Testis (tissue), 3 donors: ENCODE measurements around the gene CCDC70. TPM values are rescaled to one million over a fixed set of nuclear protein-coding genes. Genes with fewer than 3 reads are reported as not detected.
A peak's percentile ranks its signal among the peaks of the same experiment; 100 is the strongest.

Source experiments
- DNase-seq: peaks from one replicate; pipeline ENCODE4 v3.0.0-alpha.2; 2019
- H3K27ac ChIP-seq, 2 donors: fragments of 200-600 bp; sonication (generic); one replicate each; pipeline ENCODE4 v1.5.1; 2019
- H3K27me3 ChIP-seq: fragments of 200-600 bp; sonication (generic); one replicate; pipeline ENCODE4 v1.5.1; 2019
- H3K36me3 ChIP-seq: fragments of 200-600 bp; sonication (generic); one replicate; pipeline ENCODE4 v1.5.1; 2017; ENCODE audit warnings: low read depth; ENCODE audit errors: missing control alignments
- H3K4me1 ChIP-seq: fragments of 200-600 bp; sonication (generic); one replicate; pipeline ENCODE4 v1.5.1; 2019
- H3K4me3 ChIP-seq, 2 donors: fragments of 200-600 bp; sonication (generic); one replicate each; pipeline ENCODE4 v1.5.1; 2017 to 2019
- H3K9me3 ChIP-seq: fragments of 200-600 bp; sonication (generic); one replicate; pipeline ENCODE4 v1.5.1; 2017
- POLR2A ChIP-seq: fragments of 450-650 bp; IDR thresholded peaks from one replicate; pipeline ENCODE4 v1.6.1; 2017; ENCODE audit warnings: antibody characterized with exemption, mild to moderate bottlenecking, moderate library complexity
- WGBS, 2 donors: methylation state at CpG; one replicate each; pipeline ENCODE4 v1.1.5; 2018; 5-methylcytosine and 5-hydroxymethylcytosine counted together
- intact Hi-C: fragments of 100-400 bp; cut with DNase I; formaldehyde crosslinking; loops from one replicate; pipeline ENCODE4 v1.15.1; 2023; ENCODE audit warnings: low total_unique reads
- polyA plus RNA-seq: library from polyadenylated mRNA; stranded (reverse); fragments of 350-450 nt; fragmentation: Illumina TruSeq; extraction: RNeasy Lipid Tissue Mini Kit (QIAGEN cat#74804); gene quantifications from one replicate; pipeline ENCODE4 v1.2.3, GENCODE V29; 2014; ENCODE audit warnings: low read depth, low replicate concordance; ENCODE audit not compliant: insufficient read depth
- total RNA-seq, 2 donors: library from RNA; depleted of rRNA; stranded (reverse); fragments of >200 nt; gene quantifications; one replicate each; pipeline ENCODE4 v1.2.3, GENCODE V29; 2016
- TF ChIP-seq, protein P1 (sequence below), 3 experiments: fragments of 450-650 bp in 2 of 3; fragments of 200-600 bp in 1 of 3; sonication (generic) in 1 of 3; IDR thresholded peaks; one replicate each; pipeline ENCODE4 v1.5.1; 2016 to 2019; ENCODE audit warnings: antibody characterized with exemption in 3 of 3, mild to moderate bottlenecking in 2 of 3, moderate library complexity in 1 of 3

The CCDC70 gene
- total and polyA plus RNA-seq, 3 donors from 2014 or later, result 35.7 to 175 (median 82.2) TPM

GRCh38 chr13:51849145-51850101 lies 12.3 kb upstream of the CCDC70 start:
- peak; percentile 45 for DNase-seq
- Histone ChIP-seq H3K27ac (no peak overlapping the region), H3K4me1 (no peaks in the 10 kb centered on the region), H3K27me3 (no peaks in the 10 kb centered on the region), H3K9me3 (no peaks in the 10 kb centered on the region), H3K4me3 (no peak overlapping the region), H3K36me3 (no peaks in the 10 kb centered on the region)
- 62 to 66% methylated on average over 20 to 21 of the region's 21 CpGs for WGBS, 2 donors
- TF ChIP-seq, protein P1, sequence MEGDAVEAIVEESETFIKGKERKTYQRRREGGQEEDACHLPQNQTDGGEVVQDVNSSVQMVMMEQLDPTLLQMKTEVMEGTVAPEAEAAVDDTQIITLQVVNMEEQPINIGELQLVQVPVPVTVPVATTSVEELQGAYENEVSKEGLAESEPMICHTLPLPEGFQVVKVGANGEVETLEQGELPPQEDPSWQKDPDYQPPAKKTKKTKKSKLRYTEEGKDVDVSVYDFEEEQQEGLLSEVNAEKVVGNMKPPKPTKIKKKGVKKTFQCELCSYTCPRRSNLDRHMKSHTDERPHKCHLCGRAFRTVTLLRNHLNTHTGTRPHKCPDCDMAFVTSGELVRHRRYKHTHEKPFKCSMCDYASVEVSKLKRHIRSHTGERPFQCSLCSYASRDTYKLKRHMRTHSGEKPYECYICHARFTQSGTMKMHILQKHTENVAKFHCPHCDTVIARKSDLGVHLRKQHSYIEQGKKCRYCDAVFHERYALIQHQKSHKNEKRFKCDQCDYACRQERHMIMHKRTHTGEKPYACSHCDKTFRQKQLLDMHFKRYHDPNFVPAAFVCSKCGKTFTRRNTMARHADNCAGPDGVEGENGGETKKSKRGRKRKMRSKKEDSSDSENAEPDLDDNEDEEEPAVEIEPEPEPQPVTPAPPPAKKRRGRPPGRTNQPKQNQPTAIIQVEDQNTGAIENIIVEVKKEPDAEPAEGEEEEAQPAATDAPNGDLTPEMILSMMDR (IDR thresholded peaks at IDR 0.05), result peak in 1 of 3 experiments; percentile 46
- TF ChIP-seq POLR2A, result no peak
- intact Hi-C loops, result no loop called here

DNA sequence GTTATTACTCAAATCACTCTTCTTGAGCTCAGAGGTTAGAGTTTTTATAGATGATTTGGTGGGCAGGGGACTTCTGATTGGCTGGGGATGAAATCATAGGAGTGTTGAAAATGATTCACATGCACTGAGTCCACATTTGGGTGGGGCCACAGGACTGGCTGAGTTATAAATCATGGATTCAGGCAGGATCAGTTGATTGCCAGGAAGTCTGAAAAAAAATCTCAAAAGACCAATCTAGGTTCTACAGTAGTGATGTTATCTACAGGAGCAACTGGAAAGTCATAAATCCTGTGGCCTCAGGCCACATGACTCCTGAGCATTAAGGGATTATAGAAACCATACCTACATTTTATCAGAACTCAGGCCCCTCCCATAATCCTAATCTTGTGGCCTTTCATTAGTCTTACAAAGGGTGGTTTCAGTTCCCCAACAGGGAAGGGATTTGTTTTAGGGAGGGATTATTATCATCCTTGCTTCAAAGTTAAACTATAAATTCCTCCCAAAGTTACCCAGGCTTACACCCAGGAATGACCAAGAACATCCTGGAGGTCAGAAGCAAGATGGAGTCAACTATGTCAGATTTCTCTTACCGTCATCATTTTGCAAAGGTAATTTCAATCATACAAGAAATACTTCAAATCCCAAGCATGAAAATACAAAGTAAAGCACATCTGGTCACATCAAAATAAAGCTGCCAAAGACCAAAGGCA lies 5.6 kb upstream of the CCDC70 start:
- H3K4me1 ChIP-seq, result no peaks in the 10 kb centered on the region
- no peak for DNase-seq
- H3K27me3 ChIP-seq, result no peaks in the 10 kb centered on the region
- no peaks in the 10 kb centered on the region for H3K9me3 ChIP-seq
- intact Hi-C loops, result no loop called here
- WGBS, 2 donors, result 97 to 100% methylated on average over 1 of the region's 1 CpG
- H3K27ac ChIP-seq, result no peak overlapping the region
- H3K4me3 ChIP-seq, result no peak overlapping the region
- TF ChIP-seq, protein P1 (IDR thresholded peaks at IDR 0.05), result no peak
- no peak for TF ChIP-seq POLR2A
- no peaks in the 10 kb centered on the region for H3K36me3 ChIP-seq

- no peaks in the 10 kb centered on the region for H3K27me3 ChIP-seq
- H3K4me3 ChIP-seq, result no peak overlapping the region
- H3K9me3 ChIP-seq, result no peaks in the 10 kb centered on the region
- no peaks in the 10 kb centered on the region for H3K4me1 ChIP-seq
- no peak overlapping the region for H3K27ac ChIP-seq
- no peak for TF ChIP-seq POLR2A
- TF ChIP-seq, protein P1 (IDR thresholded peaks at IDR 0.05), result no peak
- intact Hi-C loops, result no loop called here
- DNase-seq, result no peak
- WGBS, 2 donors, result 80 to 98% methylated on average over 1 of the region's 1 CpG
- no peaks in the 10 kb centered on the region for H3K36me3 ChIP-seq
These were observed 4.8 kb upstream of the CCDC70 start for GRCh38 chr13:51856998-51857397.

- intact Hi-C loops, result no loop called here
- WGBS, 2 donors, result 54 to 64% methylated on average over 11 of the region's 11 CpGs
- Histone ChIP-seq H3K27ac (no peak overlapping the region), H3K27me3 (no peaks in the 10 kb centered on the region), H3K4me3 (no peak overlapping the region), H3K36me3 (no peaks in the 10 kb centered on the region), H3K4me1 (no peaks in the 10 kb centered on the region), H3K9me3 (no peaks in the 10 kb centered on the region)
- TF ChIP-seq, protein P1 (IDR thresholded peaks at IDR 0.05), result no peak
- no peak for TF ChIP-seq POLR2A
- DNase-seq, result no peak
These were observed 3.1 kb upstream of the CCDC70 start for GRCh38 chr13:51858433-51859247.
